RWPE1 (cell line): ENCODE results near the gene FHOD3.

Source experiments
- CTCF ChIA-PET: fragments of 350-600 bp; sonication (Branson Sonifier 250); formaldehyde crosslinking; extraction: SDS; loops from one replicate; lab custom pipeline; 2021; lab: Yijun Ruan, JAX
- POLR2A ChIA-PET: fragments of 400-600 bp; formaldehyde crosslinking; extraction: SDS; loops from one replicate; lab custom pipeline; 2020; ENCODE audit warnings: antibody characterized with exemption; ENCODE audit not compliant: low non-redundant PET; lab: Yijun Ruan, JAX
- DNase-seq: peaks from one replicate; pipeline ENCODE4 v3.0.0; 2012; ENCODE audit warnings: low spot score
- H3K27ac ChIP-seq: fragments of 450-650 bp; 2 replicates; pipeline ENCODE4 v1.5.1; 2017
- CTCF ChIP-seq: fragments of 450-650 bp; conservative IDR thresholded peaks from 2 replicates; pipeline ENCODE4 v1.5.1; 2017; ENCODE audit warnings: low read depth, mild to moderate bottlenecking

The FHOD3 gene

GRCh38 chr18:36334798-36335197, 37.3 kb downstream of the FHOD3 start:
- POLR2A ChIA-PET = no interaction called here
- TF ChIP-seq CTCF = no peak
- no peak overlapping the region for H3K27ac ChIP-seq
- no peak for DNase-seq
- CTCF ChIA-PET = interaction anchor here (0.8 kb wide), 1 partner anchor 18 kb away, joined by 3 read pairs; no protein-coding TSS in a partner anchor

- ChIA-PET CTCF (interaction anchor here (0.6 kb wide), 1 partner anchor 788 kb away, joined by 3 read pairs; no protein-coding TSS in a partner anchor), POLR2A (no interaction called here)
- no peak overlapping the region for H3K27ac ChIP-seq
- no peak for TF ChIP-seq CTCF
- DNase-seq = no peak
These were observed 38.2 kb downstream of the FHOD3 start for GRCh38 chr18:36335476-36336279.

GRCh38 chr18:36337679-36338402, 40.3 kb downstream of the FHOD3 start:
- CTCF ChIA-PET = no interaction called here
- DNase-seq = no peak
- TF ChIP-seq CTCF = no peak
- POLR2A ChIA-PET = no interaction called here
- no peak overlapping the region for H3K27ac ChIP-seq

GRCh38 chr18:36338403-36338933, 41.0 kb downstream of the FHOD3 start:
- ChIA-PET POLR2A (no interaction called here), CTCF (no interaction called here)
- TF ChIP-seq CTCF = no peak
- no peak overlapping the region for H3K27ac ChIP-seq
- DNase-seq = no peak

GRCh38 chr18:36340246-36340645, 42.7 kb downstream of the FHOD3 start:
- TF ChIP-seq CTCF = no peak
- no peak overlapping the region for H3K27ac ChIP-seq
- ChIA-PET CTCF (no interaction called here), POLR2A (no interaction called here)
- DNase-seq = no peak

- TF ChIP-seq CTCF = no peak
- no peak overlapping the region for H3K27ac ChIP-seq
- POLR2A ChIA-PET = no interaction called here
- no peak for DNase-seq
- CTCF ChIA-PET = no interaction called here
These were observed 44.4 kb downstream of the FHOD3 start for GRCh38 chr18:36341944-36342343.
